Transverse colon (tissue), 4 donors: ENCODE results near the gene PRPS1L1.
A peak's percentile ranks its signal among the peaks of the same experiment; 100 is the strongest.

ENCODE experiments used
- EP300 ChIP-seq: sonication (generic); formaldehyde crosslinking; IDR thresholded peaks from one replicate; pipeline ENCODE4 v1.6.1; 2017; ENCODE audit warnings: antibody characterized with exemption, low read depth
- POLR2A ChIP-seq: fragments of 450-650 bp; IDR thresholded peaks from one replicate; pipeline ENCODE4 v1.6.1; 2016; ENCODE audit warnings: antibody characterized with exemption, mild to moderate bottlenecking, moderate library complexity
- POLR2AphosphoS5 ChIP-seq, 3 donors: sonication (generic); formaldehyde crosslinking; IDR thresholded peaks; one replicate each; pipeline ENCODE4 v1.6.1; 2016; ENCODE audit warnings: antibody characterized with exemption in 3 of 3
- TF ChIP-seq, protein P1 (sequence below), 5 experiments: fragments of 200-600 bp in 3 of 5; fragments of 450-650 bp in 2 of 5; sonication (generic) in 3 of 5; IDR thresholded peaks; 1 replicate in 2 of 5; 2 replicates in 3 of 5; pipeline ENCODE4 v1.5.1; 2016 to 2017; ENCODE audit warnings: antibody characterized with exemption in 5 of 5, inconsistent platforms in 3 of 5, mild to moderate bottlenecking in 2 of 5, moderate library complexity in 1 of 5

DNA sequence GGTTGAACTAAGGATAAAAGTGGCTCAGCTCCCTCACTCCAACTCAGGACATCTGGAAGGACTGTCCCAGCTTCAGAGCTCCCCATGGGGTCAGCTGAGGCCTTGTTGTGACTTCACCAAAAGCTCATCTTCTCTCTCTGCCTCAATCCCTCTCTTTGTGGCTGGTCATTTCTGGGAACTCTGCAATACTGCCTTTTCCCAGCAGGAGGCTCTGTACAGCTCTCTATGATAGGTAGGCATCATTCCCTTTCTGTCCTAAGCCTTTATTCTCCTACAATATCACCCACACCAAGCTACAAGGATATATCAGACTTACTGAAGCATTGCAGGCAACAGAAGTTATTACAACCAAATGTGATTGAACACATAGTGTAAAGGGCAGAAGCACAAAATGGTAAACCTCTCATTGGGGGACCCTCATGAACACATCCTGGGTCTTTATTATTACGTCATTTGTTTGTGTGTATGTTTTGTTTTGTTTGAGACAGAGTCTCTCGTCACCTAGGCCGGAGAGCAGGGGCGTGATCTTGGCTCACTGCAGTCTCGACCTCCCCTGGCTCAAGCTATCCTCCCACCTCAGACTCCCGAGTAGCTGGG lies 36.7 kb upstream of the PRPS1L1 start:
- TF ChIP-seq POLR2AphosphoS5 (IDR thresholded peaks at IDR 0.05), result no peak
- TF ChIP-seq, protein P1, sequence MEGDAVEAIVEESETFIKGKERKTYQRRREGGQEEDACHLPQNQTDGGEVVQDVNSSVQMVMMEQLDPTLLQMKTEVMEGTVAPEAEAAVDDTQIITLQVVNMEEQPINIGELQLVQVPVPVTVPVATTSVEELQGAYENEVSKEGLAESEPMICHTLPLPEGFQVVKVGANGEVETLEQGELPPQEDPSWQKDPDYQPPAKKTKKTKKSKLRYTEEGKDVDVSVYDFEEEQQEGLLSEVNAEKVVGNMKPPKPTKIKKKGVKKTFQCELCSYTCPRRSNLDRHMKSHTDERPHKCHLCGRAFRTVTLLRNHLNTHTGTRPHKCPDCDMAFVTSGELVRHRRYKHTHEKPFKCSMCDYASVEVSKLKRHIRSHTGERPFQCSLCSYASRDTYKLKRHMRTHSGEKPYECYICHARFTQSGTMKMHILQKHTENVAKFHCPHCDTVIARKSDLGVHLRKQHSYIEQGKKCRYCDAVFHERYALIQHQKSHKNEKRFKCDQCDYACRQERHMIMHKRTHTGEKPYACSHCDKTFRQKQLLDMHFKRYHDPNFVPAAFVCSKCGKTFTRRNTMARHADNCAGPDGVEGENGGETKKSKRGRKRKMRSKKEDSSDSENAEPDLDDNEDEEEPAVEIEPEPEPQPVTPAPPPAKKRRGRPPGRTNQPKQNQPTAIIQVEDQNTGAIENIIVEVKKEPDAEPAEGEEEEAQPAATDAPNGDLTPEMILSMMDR (IDR thresholded peaks at IDR 0.05), result peak; percentile 38 to 62 (median 43)
- no peak for TF ChIP-seq EP300
- no peak for TF ChIP-seq POLR2A
